NB4 (cell line): ENCODE results near the gene CFLAR.

Experiments used
- MYC ChIP-seq: IDR thresholded peaks from 2 replicates; pipeline ENCODE4 v1.6.1; 2011; ENCODE audit warnings: low read depth, low read length
- POLR2A ChIP-seq: IDR thresholded peaks from 2 replicates; pipeline ENCODE4 v1.6.1; 2011; ENCODE audit warnings: mild to moderate bottlenecking; ENCODE audit not compliant: insufficient read length; ENCODE audit errors: extremely low read depth
- TF ChIP-seq, protein P1 (sequence below): IDR thresholded peaks from one replicate; pipeline ENCODE4 v1.5.1; 2012; ENCODE audit warnings: low read depth, low read length
- TF ChIP-seq, protein P2 (sequence below): IDR thresholded peaks from 2 replicates; pipeline ENCODE4 v1.6.1; 2011; ENCODE audit warnings: low read depth, low read length

DNA sequence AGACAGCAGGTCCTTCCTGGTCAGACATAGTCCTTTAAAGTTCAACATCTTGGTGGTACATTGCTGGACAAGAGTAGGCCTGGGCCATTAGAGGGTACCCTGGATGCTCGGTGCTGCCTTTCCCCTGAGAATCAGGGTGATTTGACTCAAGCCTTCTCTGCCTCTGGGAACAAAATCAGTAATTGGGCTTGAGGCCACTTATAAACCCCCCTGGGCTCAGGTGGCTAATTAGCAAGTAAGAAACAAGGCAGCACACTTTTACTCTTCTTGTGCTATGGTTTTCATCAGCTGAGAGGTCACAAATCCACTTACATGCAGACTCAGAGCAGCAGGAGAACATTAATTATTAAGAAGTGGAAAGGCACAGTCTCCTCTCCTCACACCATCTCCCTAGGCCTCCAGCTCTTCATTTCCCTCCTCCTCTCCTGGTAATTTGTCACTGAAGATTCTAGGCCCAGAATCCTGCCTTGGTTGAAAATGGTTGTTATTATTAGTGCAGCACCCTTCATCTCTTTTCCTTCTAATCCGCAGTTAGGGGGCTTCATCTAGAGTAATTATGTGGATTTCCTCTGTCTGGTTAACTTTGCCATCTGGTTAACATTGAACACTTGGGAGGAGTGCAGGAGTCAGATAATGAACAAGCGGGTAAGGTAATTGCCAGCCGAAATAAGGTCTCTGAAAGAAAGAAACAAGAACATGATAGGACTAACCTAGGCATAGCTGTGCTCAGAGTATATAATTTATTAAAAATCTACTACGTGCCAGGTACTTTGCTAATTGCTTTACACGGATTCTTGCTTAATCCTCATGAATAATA is 37.2 kb downstream of the CFLAR start:
- TF ChIP-seq, protein P1, sequence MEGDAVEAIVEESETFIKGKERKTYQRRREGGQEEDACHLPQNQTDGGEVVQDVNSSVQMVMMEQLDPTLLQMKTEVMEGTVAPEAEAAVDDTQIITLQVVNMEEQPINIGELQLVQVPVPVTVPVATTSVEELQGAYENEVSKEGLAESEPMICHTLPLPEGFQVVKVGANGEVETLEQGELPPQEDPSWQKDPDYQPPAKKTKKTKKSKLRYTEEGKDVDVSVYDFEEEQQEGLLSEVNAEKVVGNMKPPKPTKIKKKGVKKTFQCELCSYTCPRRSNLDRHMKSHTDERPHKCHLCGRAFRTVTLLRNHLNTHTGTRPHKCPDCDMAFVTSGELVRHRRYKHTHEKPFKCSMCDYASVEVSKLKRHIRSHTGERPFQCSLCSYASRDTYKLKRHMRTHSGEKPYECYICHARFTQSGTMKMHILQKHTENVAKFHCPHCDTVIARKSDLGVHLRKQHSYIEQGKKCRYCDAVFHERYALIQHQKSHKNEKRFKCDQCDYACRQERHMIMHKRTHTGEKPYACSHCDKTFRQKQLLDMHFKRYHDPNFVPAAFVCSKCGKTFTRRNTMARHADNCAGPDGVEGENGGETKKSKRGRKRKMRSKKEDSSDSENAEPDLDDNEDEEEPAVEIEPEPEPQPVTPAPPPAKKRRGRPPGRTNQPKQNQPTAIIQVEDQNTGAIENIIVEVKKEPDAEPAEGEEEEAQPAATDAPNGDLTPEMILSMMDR, result no peak
- TF ChIP-seq POLR2A (no peak), MYC (no peak)
- TF ChIP-seq, protein P2, sequence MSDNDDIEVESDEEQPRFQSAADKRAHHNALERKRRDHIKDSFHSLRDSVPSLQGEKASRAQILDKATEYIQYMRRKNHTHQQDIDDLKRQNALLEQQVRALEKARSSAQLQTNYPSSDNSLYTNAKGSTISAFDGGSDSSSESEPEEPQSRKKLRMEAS, result no peak
